HG03045 (cell line): Measurements from ENCODE around the gene COL4A2.
"Not testable (repeated sequence)": the region's sequence is repeated elsewhere in the genome, so short reads cannot be mapped to it uniquely, and the experiment has no call there.

Experiments
- ATAC-seq: cut with Tn5 transposase; IDR thresholded peaks from one replicate; pipeline ENCODE4 v1.9.1; 2021; ENCODE audit warnings: mild to moderate bottlenecking, moderate library complexity; ENCODE audit not compliant: unreplicated experiment

Gene COL4A2

DNA sequence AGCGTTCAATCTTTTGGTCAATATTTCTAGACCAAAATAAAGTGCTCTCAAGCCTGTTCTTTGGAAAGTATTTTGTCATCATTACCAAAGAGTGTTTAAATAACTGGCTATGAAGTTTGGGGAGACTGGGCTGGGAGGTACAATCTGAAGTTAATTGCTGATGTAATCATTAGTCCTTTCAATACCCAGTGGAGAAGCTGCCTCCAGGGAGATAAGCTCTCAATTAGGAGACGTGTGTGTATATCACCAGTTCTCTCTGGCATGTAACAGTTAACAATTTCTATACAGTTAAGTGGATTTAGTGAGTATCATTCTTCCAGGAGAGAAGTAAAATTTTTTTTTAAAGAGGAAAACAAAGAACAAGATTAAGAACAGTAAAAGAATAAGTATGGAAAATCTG, 1.5 kb upstream of the COL4A2 start:
- ATAC-seq: no peak

- no peak for ATAC-seq
Measured at GRCh38 chr13:110305949-110306339, 1.1 kb upstream of the COL4A2 start.

DNA sequence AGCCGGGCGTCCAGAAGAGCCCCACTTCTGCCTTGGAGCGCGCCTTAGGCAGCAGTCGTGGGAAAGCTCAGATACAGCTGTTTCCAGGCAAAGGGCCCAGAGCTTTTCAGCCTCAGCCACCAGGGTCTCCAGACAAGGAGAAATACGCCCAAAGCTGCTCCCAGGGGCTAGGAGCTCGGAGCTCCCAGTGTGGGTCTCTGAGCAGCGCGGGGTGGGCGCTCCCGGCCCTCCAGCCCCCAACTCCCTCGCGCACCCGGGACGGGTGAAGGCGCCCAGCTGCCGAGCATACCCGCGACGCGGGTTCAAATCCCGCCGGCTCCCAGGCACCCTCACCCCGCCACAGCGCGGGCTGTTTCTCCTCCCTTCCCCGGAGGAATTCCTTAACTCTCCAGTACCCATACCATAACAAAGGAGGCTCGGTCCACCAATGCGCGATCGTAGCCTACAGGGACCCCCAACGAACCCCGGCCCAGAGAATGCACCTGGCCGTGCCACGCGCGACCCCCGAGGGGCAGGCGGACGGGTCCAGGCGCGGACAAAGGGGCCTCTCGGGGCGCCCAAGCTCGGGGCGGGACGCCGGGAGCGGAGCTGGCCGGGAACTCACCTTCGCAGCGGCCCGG, 634 bp upstream of the COL4A2 start:
- no peak for ATAC-seq

- no peak for ATAC-seq
Measured at GRCh38 chr13:110307767-110308655, 927 bp downstream of the COL4A2 start.

- no peak for ATAC-seq
Measured at GRCh38 chr13:110308656-110309359, 1.7 kb downstream of the COL4A2 start.

GRCh38 chr13:110309661-110310524, 2.8 kb downstream of the COL4A2 start:
- no peak for ATAC-seq

DNA sequence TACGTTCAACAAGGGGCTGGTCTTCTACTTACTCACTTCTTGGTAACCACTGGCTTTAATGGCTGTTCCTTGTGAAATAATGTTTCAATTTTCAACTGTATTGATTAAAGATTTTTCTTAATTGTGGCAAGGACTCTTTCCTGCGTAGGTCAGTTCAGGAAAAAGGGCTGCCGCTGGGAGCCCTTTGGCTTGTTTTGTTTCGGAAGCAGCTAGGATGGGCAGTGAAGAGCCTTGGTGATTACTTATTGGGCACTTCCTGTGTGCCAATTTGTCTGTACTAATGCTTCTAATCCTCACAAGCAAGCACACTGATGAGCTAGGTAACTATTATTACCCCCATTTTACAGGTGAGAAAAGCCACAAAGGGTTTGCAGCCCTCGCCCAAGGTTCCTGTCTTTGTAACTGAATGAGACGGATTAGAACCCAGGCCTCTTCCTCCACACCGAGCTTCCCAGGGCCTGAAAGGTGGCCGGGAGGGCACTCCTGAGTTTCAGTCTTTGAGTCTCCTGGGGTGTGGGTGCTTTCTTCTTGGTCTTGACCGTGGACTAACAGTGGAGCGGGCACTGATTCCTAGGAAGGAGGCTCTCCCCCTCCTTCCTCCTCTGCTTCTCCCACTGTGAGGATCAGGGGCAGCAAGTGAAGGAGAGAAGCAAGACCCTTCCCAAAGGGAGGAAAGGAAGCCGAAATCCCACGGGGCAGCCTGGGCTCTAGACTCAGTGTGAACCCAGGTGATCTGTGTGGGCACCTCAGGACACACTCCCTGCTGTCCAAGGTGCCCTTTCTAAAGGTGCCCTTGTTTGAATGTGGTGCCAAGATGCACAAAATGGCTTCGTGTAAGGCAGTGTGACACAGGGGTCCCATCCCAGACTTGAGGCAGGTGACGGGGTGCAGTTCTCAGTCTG, 3.7 kb downstream of the COL4A2 start:
- no peak for ATAC-seq

GRCh38 chr13:110311443-110312338, 4.6 kb downstream of the COL4A2 start:
- no peak for ATAC-seq

- no peak for ATAC-seq
Measured at GRCh38 chr13:110312339-110313031, 5.4 kb downstream of the COL4A2 start.

DNA sequence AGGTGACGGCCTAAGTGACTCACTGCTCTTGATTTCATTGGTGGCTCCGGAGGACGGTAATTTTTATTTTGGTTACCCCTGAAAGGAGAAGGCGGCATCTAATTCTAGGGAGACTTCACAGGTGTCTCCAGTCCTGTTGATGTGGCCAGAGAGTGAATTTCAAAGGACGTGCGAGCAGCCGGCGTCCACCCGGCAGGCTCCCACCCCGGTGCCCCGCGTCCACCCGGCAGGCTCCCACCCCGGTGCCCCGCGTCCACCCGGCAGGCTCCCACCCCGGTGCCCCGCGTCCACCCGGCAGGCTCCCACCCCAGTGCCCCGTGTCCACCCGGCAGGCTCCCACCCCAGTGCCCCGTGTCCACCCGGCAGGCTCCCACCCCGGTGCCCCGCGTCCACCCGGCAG, 6.2 kb downstream of the COL4A2 start:
- ATAC-seq: not testable (repeated sequence)

- ATAC-seq: not testable (repeated sequence)
Measured at GRCh38 chr13:110313733-110314132, 6.6 kb downstream of the COL4A2 start.

GRCh38 chr13:110314516-110315245, 7.6 kb downstream of the COL4A2 start:
- no peak for ATAC-seq

- no peak for ATAC-seq
Measured at GRCh38 chr13:110316196-110316595, 9.1 kb downstream of the COL4A2 start.

GRCh38 chr13:110317093-110317492, 10.0 kb downstream of the COL4A2 start:
- ATAC-seq: no peak

DNA sequence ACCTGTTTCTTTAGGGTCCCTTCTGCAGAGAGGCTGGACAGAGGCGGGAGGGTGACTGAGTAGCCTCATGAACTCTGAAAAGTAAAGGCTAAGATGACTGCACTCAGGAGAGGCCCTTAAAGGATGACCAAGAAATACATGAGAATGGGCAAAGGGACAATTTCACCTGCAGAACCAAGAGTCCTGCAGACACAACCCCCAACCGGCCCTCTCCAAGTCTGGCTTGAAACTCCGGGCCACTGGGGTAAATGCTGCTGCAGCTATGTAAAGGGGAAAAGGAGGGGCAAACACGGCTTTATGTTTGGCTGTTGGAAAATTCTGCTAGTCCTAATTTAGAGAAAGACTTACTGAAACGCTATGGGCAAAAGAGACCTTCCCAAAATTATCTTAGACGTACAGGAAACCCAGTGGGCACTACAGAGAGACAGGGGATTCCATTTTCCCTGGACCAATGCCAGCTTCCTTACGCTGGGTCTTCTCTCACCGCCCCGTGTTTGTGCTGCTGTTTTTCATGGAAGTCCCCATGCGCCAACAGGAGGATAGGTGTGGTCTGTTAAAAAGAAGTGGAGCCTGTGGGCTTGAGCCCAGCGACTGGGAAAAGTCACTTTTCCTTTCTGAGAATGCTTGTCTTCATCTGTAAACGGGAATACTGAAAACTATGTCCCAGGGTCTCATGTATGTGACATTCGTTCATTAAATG, 10.6 kb downstream of the COL4A2 start:
- no peak for ATAC-seq

GRCh38 chr13:110318920-110319319, 11.8 kb downstream of the COL4A2 start:
- ATAC-seq: no peak

DNA sequence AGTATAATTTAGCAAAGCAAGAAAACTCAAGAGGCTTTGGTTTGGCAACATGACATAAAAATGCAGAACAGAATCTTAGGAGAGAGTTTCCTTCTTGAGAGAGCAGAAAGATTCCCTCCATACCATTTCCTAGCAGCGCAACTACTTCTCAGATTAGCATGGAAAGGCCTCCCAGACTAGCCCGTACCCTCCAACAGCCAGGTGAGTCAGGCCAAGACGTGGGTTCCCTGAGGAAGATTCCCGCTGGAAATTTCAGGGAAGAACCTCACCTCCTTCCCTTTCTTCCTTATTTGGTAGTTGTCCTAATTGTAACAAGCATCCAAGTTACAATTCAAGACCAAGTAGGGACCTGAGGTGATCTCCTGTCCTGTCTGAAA, 12.3 kb downstream of the COL4A2 start:
- ATAC-seq: no peak
